RKO (cell line): ENCODE measurements around the gene SEC16B.
A peak's percentile ranks its signal among the peaks of the same experiment; 100 is the strongest.
"Not testable (repeated sequence)": the region's sequence is repeated elsewhere in the genome, so short reads cannot be mapped to it uniquely, and the experiment has no call there.

Source experiments
- DNase-seq: peaks from one replicate; pipeline ENCODE4 v3.0.0-alpha.2; 2016; ENCODE audit warnings: low spot score

SEC16B gene

GRCh38 chr1:177969825-177970371 is at the start of gene SEC16B:
TSS of gene SEC16B (minus strand) at chr1:177970058. CDS start at chr1:177967981, 2,077 bp downstream.
- DNase-seq, result no peak

- no peak for DNase-seq
Observed at GRCh38 chr1:178019622-178020021, 49.8 kb upstream of the SEC16B start.

GRCh38 chr1:178019208-178019607 is 49.4 kb upstream of the SEC16B start:
- no peak for DNase-seq

- no peak for DNase-seq
Observed at GRCh38 chr1:178017517-178017916, 47.7 kb upstream of the SEC16B start.

GRCh38 chr1:178011864-178012503 is 42.1 kb upstream of the SEC16B start:
- DNase-seq, result no peak

- peak; percentile 92 for DNase-seq
Observed at GRCh38 chr1:178011465-178011828, 41.6 kb upstream of the SEC16B start.

- DNase-seq, result no peak
Observed at GRCh38 chr1:178010674-178011464, 41.0 kb upstream of the SEC16B start.

GRCh38 chr1:178006043-178006442 is 36.2 kb upstream of the SEC16B start:
- no peak for DNase-seq

- DNase-seq, result no peak
Observed at GRCh38 chr1:178005450-178005849, 35.6 kb upstream of the SEC16B start.

- DNase-seq, result peak; percentile 78
Observed at GRCh38 chr1:178004926-178005391, 35.1 kb upstream of the SEC16B start.

- no peak for DNase-seq
Observed at GRCh38 chr1:177998696-177999631, 29.1 kb upstream of the SEC16B start.

GRCh38 chr1:177996957-177997356 is 27.1 kb upstream of the SEC16B start:
- no peak for DNase-seq

- no peak for DNase-seq
Observed at GRCh38 chr1:177995369-177995768, 25.5 kb upstream of the SEC16B start.

GRCh38 chr1:177986281-177986680 is 16.4 kb upstream of the SEC16B start:
- DNase-seq, result not testable (repeated sequence)

- DNase-seq, result no peak
Observed at GRCh38 chr1:177984761-177985160, 14.9 kb upstream of the SEC16B start.

- peak; percentile 88 for DNase-seq
Observed at GRCh38 chr1:177984136-177984525, 14.3 kb upstream of the SEC16B start.

GRCh38 chr1:177983482-177984135 is 13.8 kb upstream of the SEC16B start:
- no peak for DNase-seq

- DNase-seq, result no peak
Observed at GRCh38 chr1:177983077-177983476, 13.2 kb upstream of the SEC16B start.

- no peak for DNase-seq
Observed at GRCh38 chr1:177981200-177981599, 11.3 kb upstream of the SEC16B start.

GRCh38 chr1:177979272-177979671 is 9.4 kb upstream of the SEC16B start:
- DNase-seq, result no peak

GRCh38 chr1:177978530-177978929 is 8.7 kb upstream of the SEC16B start:
- DNase-seq, result no peak

- no peak for DNase-seq
Observed at GRCh38 chr1:177977141-177977540, 7.3 kb upstream of the SEC16B start.
